ENCODE data around the gene BBC3.
"Not testable (repeated sequence)": the region's sequence is repeated elsewhere in the genome, so short reads cannot be mapped to it uniquely, and the experiment has no call there.

BBC3 gene

GRCh38 chr19:47255879-47256692 is 25.1 kb upstream of the BBC3 start, which contains the start of gene CCDC9:
Gene CCDC9, plus strand, starts transcription at chr19:47256525. Its CDS starts 1,876 bp downstream, at chr19:47258401.
- H3K27me3 ChIP-seq (ENCODE audit: control insufficient read depth, insufficient read depth, low read length), result no peaks in the 10 kb centered on the region
- H3K36me3 ChIP-seq (ENCODE audit: control insufficient read depth, insufficient read depth, low read length), result peaks cover 2% of the 10 kb centered on the region
- peak within 1 kb of the TSS; percentile 95 for H3K9ac ChIP-seq (ENCODE audit: low read length)
- H3K4me3 ChIP-seq (ENCODE audit: low read length), result peak within 1 kb of the TSS; percentile 85
- H3K9me3 ChIP-seq (ENCODE audit: control insufficient read depth, low read length), result no peaks in the 10 kb centered on the region
- peaks cover 9% of the 10 kb centered on the region for H3K4me1 ChIP-seq (ENCODE audit: control insufficient read depth, insufficient read depth, low read length)

GRCh38 chr19:47253970-47254369 is 23.0 kb upstream of the BBC3 start:
- Histone ChIP-seq H3K9me3 (ENCODE audit: control insufficient read depth, low read length) (no peaks in the 10 kb centered on the region), H3K9ac (ENCODE audit: low read length) (no peak overlapping the region), H3K4me3 (ENCODE audit: low read length) (no peak overlapping the region), H3K27me3 (ENCODE audit: control insufficient read depth, insufficient read depth, low read length) (no peaks in the 10 kb centered on the region), H3K4me1 (ENCODE audit: control insufficient read depth, insufficient read depth, low read length) (peaks cover 9% of the 10 kb centered on the region), H3K36me3 (ENCODE audit: control insufficient read depth, insufficient read depth, low read length) (no peaks in the 10 kb centered on the region)

- no peak overlapping the region for H3K9ac ChIP-seq (ENCODE audit: low read length)
- peaks cover 9% of the 10 kb centered on the region for H3K4me1 ChIP-seq (ENCODE audit: control insufficient read depth, insufficient read depth, low read length)
- H3K9me3 ChIP-seq (ENCODE audit: control insufficient read depth, low read length), result no peaks in the 10 kb centered on the region
- H3K27me3 ChIP-seq (ENCODE audit: control insufficient read depth, insufficient read depth, low read length), result no peaks in the 10 kb centered on the region
- H3K36me3 ChIP-seq (ENCODE audit: control insufficient read depth, insufficient read depth, low read length), result no peaks in the 10 kb centered on the region
- no peak overlapping the region for H3K4me3 ChIP-seq (ENCODE audit: low read length)
These were observed 22.5 kb upstream of the BBC3 start for GRCh38 chr19:47253467-47253881.

GRCh38 chr19:47253016-47253415 is 22.0 kb upstream of the BBC3 start:
- not testable (repeated sequence) for H3K9ac ChIP-seq (ENCODE audit: low read length); H3K36me3 ChIP-seq (ENCODE audit: control insufficient read depth, insufficient read depth, low read length); H3K9me3 ChIP-seq (ENCODE audit: control insufficient read depth, low read length); H3K4me1 ChIP-seq (ENCODE audit: control insufficient read depth, insufficient read depth, low read length); H3K27me3 ChIP-seq (ENCODE audit: control insufficient read depth, insufficient read depth, low read length); H3K4me3 ChIP-seq (ENCODE audit: low read length)

GRCh38 chr19:47247308-47247990 is 16.4 kb upstream of the BBC3 start:
- peaks cover 16% of the 10 kb centered on the region for H3K4me1 ChIP-seq (ENCODE audit: control insufficient read depth, insufficient read depth, low read length)
- no peaks in the 10 kb centered on the region for H3K9me3 ChIP-seq (ENCODE audit: control insufficient read depth, low read length)
- no peak overlapping the region for H3K9ac ChIP-seq (ENCODE audit: low read length)
- peaks cover 6% of the 10 kb centered on the region for H3K27me3 ChIP-seq (ENCODE audit: control insufficient read depth, insufficient read depth, low read length)
- H3K36me3 ChIP-seq (ENCODE audit: control insufficient read depth, insufficient read depth, low read length), result no peaks in the 10 kb centered on the region
- H3K4me3 ChIP-seq (ENCODE audit: low read length), result no peak overlapping the region

GRCh38 chr19:47243776-47244547 is 13.0 kb upstream of the BBC3 start:
- Histone ChIP-seq H3K4me1 (ENCODE audit: control insufficient read depth, insufficient read depth, low read length) (peaks cover 39% of the 10 kb centered on the region), H3K9ac (ENCODE audit: low read length) (peak overlapping the region; percentile 67)

GRCh38 chr19:47243364-47243775 is 12.4 kb upstream of the BBC3 start:
- H3K4me1 ChIP-seq (ENCODE audit: control insufficient read depth, insufficient read depth, low read length), result peaks cover 39% of the 10 kb centered on the region
- H3K36me3 ChIP-seq (ENCODE audit: control insufficient read depth, insufficient read depth, low read length), result no peaks in the 10 kb centered on the region
- H3K27me3 ChIP-seq (ENCODE audit: control insufficient read depth, insufficient read depth, low read length), result peaks cover 34% of the 10 kb centered on the region
- peak overlapping the region; percentile 60 for H3K4me3 ChIP-seq (ENCODE audit: low read length)
- peak overlapping the region; percentile 67 for H3K9ac ChIP-seq (ENCODE audit: low read length)
- H3K9me3 ChIP-seq (ENCODE audit: control insufficient read depth, low read length), result no peaks in the 10 kb centered on the region

More at GRCh38 chr19:47243776-47244547, 13.0 kb upstream of the BBC3 start:
- H3K27me3 ChIP-seq (ENCODE audit: control insufficient read depth, insufficient read depth, low read length), result peaks cover 29% of the 10 kb centered on the region
- H3K4me3 ChIP-seq (ENCODE audit: low read length), result peak overlapping the region; percentile 60
- no peaks in the 10 kb centered on the region for H3K9me3 ChIP-seq (ENCODE audit: control insufficient read depth, low read length)
- no peaks in the 10 kb centered on the region for H3K36me3 ChIP-seq (ENCODE audit: control insufficient read depth, insufficient read depth, low read length)

- H3K9me3 ChIP-seq (ENCODE audit: control insufficient read depth, low read length), result no peaks in the 10 kb centered on the region
- H3K4me1 ChIP-seq (ENCODE audit: control insufficient read depth, insufficient read depth, low read length), result peaks cover 35% of the 10 kb centered on the region
- no peak overlapping the region for H3K9ac ChIP-seq (ENCODE audit: low read length)
- H3K27me3 ChIP-seq (ENCODE audit: control insufficient read depth, insufficient read depth, low read length), result peaks cover 34% of the 10 kb centered on the region
- no peak overlapping the region for H3K4me3 ChIP-seq (ENCODE audit: low read length)
- H3K36me3 ChIP-seq (ENCODE audit: control insufficient read depth, insufficient read depth, low read length), result no peaks in the 10 kb centered on the region
These were observed 11.0 kb upstream of the BBC3 start for GRCh38 chr19:47241919-47242577.

GRCh38 chr19:47240996-47241918 is 10.3 kb upstream of the BBC3 start:
- Histone ChIP-seq H3K36me3 (ENCODE audit: control insufficient read depth, insufficient read depth, low read length) (no peaks in the 10 kb centered on the region), H3K9me3 (ENCODE audit: control insufficient read depth, low read length) (no peaks in the 10 kb centered on the region), H3K9ac (ENCODE audit: low read length) (peak overlapping the region; percentile 65), H3K4me3 (ENCODE audit: low read length) (peak overlapping the region; percentile 17), H3K4me1 (ENCODE audit: control insufficient read depth, insufficient read depth, low read length) (peaks cover 35% of the 10 kb centered on the region), H3K27me3 (ENCODE audit: control insufficient read depth, insufficient read depth, low read length) (peaks cover 34% of the 10 kb centered on the region)

GRCh38 chr19:47240556-47240955 is 9.6 kb upstream of the BBC3 start:
- peaks cover 34% of the 10 kb centered on the region for H3K27me3 ChIP-seq (ENCODE audit: control insufficient read depth, insufficient read depth, low read length)
- peak overlapping the region; percentile 17 for H3K4me3 ChIP-seq (ENCODE audit: low read length)
- no peaks in the 10 kb centered on the region for H3K9me3 ChIP-seq (ENCODE audit: control insufficient read depth, low read length)
- peak overlapping the region; percentile 65 for H3K9ac ChIP-seq (ENCODE audit: low read length)
- H3K36me3 ChIP-seq (ENCODE audit: control insufficient read depth, insufficient read depth, low read length), result no peaks in the 10 kb centered on the region
- peaks cover 35% of the 10 kb centered on the region for H3K4me1 ChIP-seq (ENCODE audit: control insufficient read depth, insufficient read depth, low read length)

Measured in mucosa of stomach (tissue), 1 donor.